OCI-LY1 (cell line): ENCODE data around the gene FAM199X.

ENCODE experiments used
- H2AFZ ChIP-seq: fragments of 200-600 bp; sonication (generic), shearing (Covaris generic); 2 replicates; pipeline ENCODE4 v1.6.0; 2014; ENCODE audit warnings: antibody characterized with exemption, mild to moderate bottlenecking, low read length
- H3F3A ChIP-seq: fragments of 200-600 bp; sonication (generic), shearing (Covaris generic); 2 replicates; pipeline ENCODE4 v1.6.0; 2014; ENCODE audit warnings: mild to moderate bottlenecking, antibody characterized with exemption, low read length, moderate library complexity; ENCODE audit not compliant: insufficient read depth
- H3K27ac ChIP-seq: fragments of 200-600 bp; sonication (generic); 2 replicates; pipeline ENCODE4 v1.5.1; 2014; ENCODE audit warnings: low read length, mixed run types, mild to moderate bottlenecking, low read depth; ENCODE audit not compliant: poor library complexity, severe bottlenecking
- H3K27me3 ChIP-seq: fragments of 200-600 bp; sonication (generic); 2 replicates; pipeline ENCODE4 v1.6.0; 2014; ENCODE audit warnings: antibody characterized with exemption, mild to moderate bottlenecking, low read length, moderate library complexity; ENCODE audit not compliant: insufficient read depth
- H3K36me3 ChIP-seq: fragments of 200-600 bp; sonication (generic); 2 replicates; pipeline ENCODE4 v1.6.1; 2014; ENCODE audit warnings: mild to moderate bottlenecking, antibody characterized with exemption, low read length, moderate library complexity, mixed read lengths; ENCODE audit not compliant: insufficient read depth
- H3K4me1 ChIP-seq: fragments of 200-600 bp; sonication (generic); 2 replicates; pipeline ENCODE4 v1.5.1; 2014; ENCODE audit warnings: mild to moderate bottlenecking, low read length, moderate library complexity; ENCODE audit not compliant: insufficient read depth, severe bottlenecking
- H3K4me2 ChIP-seq: fragments of 200-600 bp; sonication (generic), shearing (Covaris generic); 2 replicates; pipeline ENCODE4 v1.6.1; 2014; ENCODE audit warnings: low read length
- H3K4me3 ChIP-seq: fragments of 200-600 bp; sonication (generic); 2 replicates; pipeline ENCODE4 v1.5.1; 2014; ENCODE audit warnings: low read length, low read depth, mild to moderate bottlenecking, mixed read lengths; ENCODE audit not compliant: poor library complexity, severe bottlenecking
- H3K79me2 ChIP-seq: fragments of 200-600 bp; shearing (Covaris generic); 2 replicates; pipeline ENCODE4 v1.6.1; 2016; ENCODE audit warnings: mixed run types, low read length, mixed read lengths; ENCODE audit not compliant: insufficient read depth
- H3K9ac ChIP-seq: fragments of 200-600 bp; sonication (generic), shearing (Covaris generic); 2 replicates; pipeline ENCODE4 v1.6.1; 2014; ENCODE audit warnings: mild to moderate bottlenecking, low read length, mixed read lengths
- H3K9me2 ChIP-seq: fragments of 200-600 bp; sonication (generic), shearing (Covaris generic); 2 replicates; pipeline ENCODE4 v1.6.1; 2014; ENCODE audit warnings: low read depth, mild to moderate bottlenecking, low read length, mixed read lengths
- H3K9me3 ChIP-seq: fragments of 200-600 bp; shearing (Covaris generic); 2 replicates; pipeline ENCODE4 v1.6.1; 2014; ENCODE audit warnings: low read length, mixed read lengths
- H4K20me1 ChIP-seq: fragments of 200-600 bp; sonication (generic), shearing (Covaris generic); 2 replicates; pipeline ENCODE4 v1.6.0; 2016; ENCODE audit warnings: mild to moderate bottlenecking, low read length; ENCODE audit not compliant: insufficient read depth
- EZH2 ChIP-seq: fragments of 200-600 bp; sonication (generic), shearing (Covaris generic); IDR thresholded peaks from 2 replicates; pipeline ENCODE4 v1.8.0; 2017; ENCODE audit warnings: borderline replicate concordance, mixed run types, mild to moderate bottlenecking, antibody characterized with exemption, low read length, moderate library complexity, mixed read lengths
- TF ChIP-seq, protein P1 (sequence below): fragments of 200-600 bp; sonication (generic), shearing (Covaris generic); IDR thresholded peaks from 2 replicates; pipeline ENCODE4 v1.5.1; 2017; ENCODE audit warnings: mild to moderate bottlenecking, antibody characterized with exemption, low read length, moderate library complexity, mixed read lengths

Gene FAM199X

DNA sequence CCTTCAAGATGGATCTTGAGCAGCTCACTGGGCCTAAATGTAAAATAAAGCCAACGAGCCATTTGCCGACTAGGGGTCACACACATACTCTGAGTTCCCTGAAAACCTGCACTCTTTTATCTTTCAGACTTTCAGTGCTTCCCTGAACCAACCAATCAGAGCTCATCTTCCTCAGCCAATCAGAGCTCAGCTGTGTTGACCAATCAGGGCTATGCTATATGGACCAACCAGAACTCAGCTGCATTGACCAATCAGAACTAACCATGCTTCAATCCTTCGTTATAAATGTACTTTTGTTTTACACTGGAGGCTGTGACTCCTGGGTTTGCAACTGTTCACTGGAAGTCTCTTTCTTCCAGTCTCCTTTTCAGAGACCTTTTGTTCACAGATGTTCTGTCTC lies 28.8 kb upstream of the FAM199X start:
- Histone ChIP-seq H3K27ac (no peak overlapping the region), H3K9me2 (no peaks in the 10 kb centered on the region), H2AFZ (no peak overlapping the region), H3K4me3 (no peak overlapping the region), H3K36me3 (no peaks in the 10 kb centered on the region), H3K27me3 (no peaks in the 10 kb centered on the region), H3K79me2 (no peaks in the 10 kb centered on the region), H3K4me1 (no peaks in the 10 kb centered on the region), H4K20me1 (no peaks in the 10 kb centered on the region), H3K9me3 (no peaks in the 10 kb centered on the region), H3K4me2 (no peak overlapping the region), H3F3A (no peaks in the 10 kb centered on the region), H3K9ac (no peak overlapping the region)
- TF ChIP-seq, protein P1, sequence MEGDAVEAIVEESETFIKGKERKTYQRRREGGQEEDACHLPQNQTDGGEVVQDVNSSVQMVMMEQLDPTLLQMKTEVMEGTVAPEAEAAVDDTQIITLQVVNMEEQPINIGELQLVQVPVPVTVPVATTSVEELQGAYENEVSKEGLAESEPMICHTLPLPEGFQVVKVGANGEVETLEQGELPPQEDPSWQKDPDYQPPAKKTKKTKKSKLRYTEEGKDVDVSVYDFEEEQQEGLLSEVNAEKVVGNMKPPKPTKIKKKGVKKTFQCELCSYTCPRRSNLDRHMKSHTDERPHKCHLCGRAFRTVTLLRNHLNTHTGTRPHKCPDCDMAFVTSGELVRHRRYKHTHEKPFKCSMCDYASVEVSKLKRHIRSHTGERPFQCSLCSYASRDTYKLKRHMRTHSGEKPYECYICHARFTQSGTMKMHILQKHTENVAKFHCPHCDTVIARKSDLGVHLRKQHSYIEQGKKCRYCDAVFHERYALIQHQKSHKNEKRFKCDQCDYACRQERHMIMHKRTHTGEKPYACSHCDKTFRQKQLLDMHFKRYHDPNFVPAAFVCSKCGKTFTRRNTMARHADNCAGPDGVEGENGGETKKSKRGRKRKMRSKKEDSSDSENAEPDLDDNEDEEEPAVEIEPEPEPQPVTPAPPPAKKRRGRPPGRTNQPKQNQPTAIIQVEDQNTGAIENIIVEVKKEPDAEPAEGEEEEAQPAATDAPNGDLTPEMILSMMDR, result no peak
- TF ChIP-seq EZH2, result no peak

DNA sequence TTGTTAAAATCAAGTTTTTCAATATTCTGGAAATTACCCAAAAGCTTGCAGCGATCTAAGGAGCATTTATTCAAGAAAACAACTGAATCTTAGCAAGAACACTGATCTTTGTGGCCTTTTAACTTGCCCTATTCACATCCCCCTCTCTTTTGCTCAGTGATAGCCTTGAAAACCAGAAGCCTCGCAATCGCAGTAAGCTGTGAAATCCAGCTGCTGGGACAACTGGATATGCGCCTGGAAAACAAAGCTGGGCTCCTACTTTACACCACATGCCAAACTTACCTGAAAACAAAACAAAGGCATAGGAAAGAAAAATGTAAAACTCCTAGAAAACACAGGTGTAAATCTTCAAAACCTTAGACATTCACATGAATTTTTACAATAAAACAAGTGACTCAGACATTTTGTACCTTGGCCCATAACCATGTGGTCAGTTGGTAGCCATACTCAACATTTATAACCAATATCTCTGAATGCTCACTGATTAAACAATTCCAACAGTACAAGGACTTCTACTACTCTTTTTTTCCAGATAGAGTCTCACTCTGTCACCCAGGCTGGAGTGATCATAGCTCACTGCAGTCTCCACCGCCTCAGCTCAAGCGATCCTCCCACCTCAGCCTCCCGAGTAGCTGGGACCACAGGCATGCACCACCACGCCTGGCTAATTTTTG lies 25.0 kb upstream of the FAM199X start:
- no peaks in the 10 kb centered on the region for H3K4me1 ChIP-seq
- TF ChIP-seq, protein P1, result no peak
- no peak for TF ChIP-seq EZH2
- H3K27me3 ChIP-seq, result no peaks in the 10 kb centered on the region
- no peaks in the 10 kb centered on the region for H3F3A ChIP-seq
- H3K4me2 ChIP-seq, result no peak overlapping the region
- H3K9ac ChIP-seq, result no peak overlapping the region
- no peaks in the 10 kb centered on the region for H3K79me2 ChIP-seq
- H4K20me1 ChIP-seq, result no peaks in the 10 kb centered on the region
- H2AFZ ChIP-seq, result no peak overlapping the region
- no peak overlapping the region for H3K27ac ChIP-seq
- no peaks in the 10 kb centered on the region for H3K9me3 ChIP-seq
- no peak overlapping the region for H3K4me3 ChIP-seq
- no peaks in the 10 kb centered on the region for H3K9me2 ChIP-seq
- H3K36me3 ChIP-seq, result no peaks in the 10 kb centered on the region

DNA sequence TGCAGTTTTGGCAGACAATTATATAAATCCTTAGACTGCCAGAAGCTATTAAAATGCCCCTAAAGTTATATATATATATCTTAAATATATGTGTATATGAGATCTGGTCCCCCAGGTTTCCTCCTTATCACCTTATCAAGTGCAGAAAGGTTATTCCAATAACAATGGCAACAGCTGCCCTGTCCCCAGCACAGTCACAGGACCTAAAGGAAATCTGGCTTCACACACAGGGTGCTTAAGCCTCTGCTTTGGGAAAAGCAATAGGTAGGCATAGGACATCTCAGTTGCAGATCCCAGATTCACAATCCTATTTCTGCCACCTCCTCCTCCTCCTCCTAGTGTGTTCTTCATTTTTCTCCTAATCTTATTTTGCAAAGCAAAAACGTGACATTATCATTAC lies 15.2 kb upstream of the FAM199X start:
- H2AFZ ChIP-seq, result no peak overlapping the region
- H3K36me3 ChIP-seq, result no peaks in the 10 kb centered on the region
- H3K27me3 ChIP-seq, result no peaks in the 10 kb centered on the region
- no peak overlapping the region for H3K4me2 ChIP-seq
- TF ChIP-seq, protein P1, result no peak
- no peak for TF ChIP-seq EZH2
- no peaks in the 10 kb centered on the region for H3F3A ChIP-seq
- H4K20me1 ChIP-seq, result no peaks in the 10 kb centered on the region
- no peak overlapping the region for H3K9ac ChIP-seq
- H3K79me2 ChIP-seq, result no peaks in the 10 kb centered on the region
- no peaks in the 10 kb centered on the region for H3K9me2 ChIP-seq
- H3K4me1 ChIP-seq, result peaks cover 9% of the 10 kb centered on the region
- no peak overlapping the region for H3K4me3 ChIP-seq
- H3K9me3 ChIP-seq, result no peaks in the 10 kb centered on the region
- H3K27ac ChIP-seq, result no peak overlapping the region
